ENCODE measurements around the gene NDUFAF2. TPM values are rescaled to one million over a fixed set of nuclear protein-coding genes. Genes with fewer than 3 reads are reported as not detected.

The NDUFAF2 gene
- total and polyA plus RNA-seq, 2 experiments from 2014 or later = 31.6 to 155 TPM

DNA sequence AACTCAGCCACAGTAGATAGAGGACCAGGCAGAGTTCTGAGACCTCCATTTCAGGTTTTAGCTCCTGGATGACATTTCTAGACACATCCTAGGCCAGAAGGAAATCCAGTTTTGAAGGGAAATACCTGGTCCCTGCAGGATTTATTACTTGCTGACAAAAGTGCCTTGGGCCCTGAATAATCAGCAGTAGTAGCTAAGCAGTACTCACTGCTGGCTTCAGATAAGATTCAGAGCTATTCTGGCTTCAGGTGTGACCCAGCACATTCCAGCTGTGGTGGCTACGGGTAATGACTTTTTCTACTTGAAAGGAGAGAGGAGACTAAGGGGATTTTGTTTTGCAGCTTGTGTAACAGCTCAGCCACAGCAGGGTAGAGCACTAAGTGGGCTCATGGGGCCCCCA lies 34.0 kb downstream of the NDUFAF2 start:
- Histone ChIP-seq H3K27me3 (ENCODE audit: insufficient read depth) (no peaks in the 10 kb centered on the region), H3K79me2 (replicated peaks; ENCODE audit: insufficient read depth) (peaks cover 20% of the 10 kb centered on the region), H3K4me1 (ENCODE audit: insufficient read depth) (no peaks in the 10 kb centered on the region), H3K9me2 (ENCODE audit: insufficient read depth) (0 out of 2 replicates have a peak, but pooled peaks cover 9% of the 10 kb centered on the region), H3K36me3 (ENCODE audit: insufficient read depth) (no peaks in the 10 kb centered on the region), H3K27ac (ENCODE audit: low read depth) (no peak overlapping the region), H3K4me3 (no peak overlapping the region), H2AFZ (no peak overlapping the region), H3F3A (replicated peaks; ENCODE audit: low read depth) (no peaks in the 10 kb centered on the region), H4K20me1 (replicated peaks; ENCODE audit: insufficient read depth) (no peaks in the 10 kb centered on the region), H3K4me2 (no peak overlapping the region)
- H3K27me3 Mint-ChIP-seq (ENCODE audit: insufficient read depth, low read depth, poor library complexity) = no peaks in the 10 kb centered on the region
- H3K27ac Mint-ChIP-seq = peak overlapping the region; percentile 33; the same call in 1 of the 2 replicates
- TF ChIP-seq EZH2phosphoT487 (IDR thresholded peaks at IDR 0.05; ENCODE audit: unreplicated experiment) (no peak), ZNF114 (CRISPR knock-in tag; IDR thresholded peaks at IDR 0.05) (no peak), EZH2 (IDR thresholded peaks at IDR 0.05; ENCODE audit: low read depth, unreplicated experiment) (no peak), CREB1 (CRISPR knock-in tag; IDR thresholded peaks at IDR 0.05; ENCODE audit: low read depth) (no peak), ZNF331 (CRISPR knock-in tag; IDR thresholded peaks at IDR 0.05; ENCODE audit: low read depth) (no peak), STAT1 (IDR thresholded peaks at IDR 0.05; ENCODE audit: unreplicated experiment) (no peak), REST (IDR thresholded peaks at IDR 0.05; ENCODE audit: unreplicated experiment) (no peak)
- H3K4me1 Mint-ChIP-seq = no peaks in the 10 kb centered on the region
- ATAC-seq (no peak), DNase-seq (ENCODE audit: low spot score) (no peak)
- no peak overlapping the region for H3K4me3 Mint-ChIP-seq
- H3K36me3 Mint-ChIP-seq (ENCODE audit: low read depth) = peaks cover 14% of the 10 kb centered on the region
- H3K9me3 Mint-ChIP-seq = peaks cover 27% of the 10 kb centered on the region

- Histone ChIP-seq H3K4me2 (no peak overlapping the region), H3F3A (replicated peaks; ENCODE audit: low read depth) (no peaks in the 10 kb centered on the region), H3K9me2 (ENCODE audit: insufficient read depth) (0 out of 2 replicates have a peak, but pooled peaks cover 9% of the 10 kb centered on the region), H3K4me1 (ENCODE audit: insufficient read depth) (no peaks in the 10 kb centered on the region), H3K4me3 (no peak overlapping the region), H4K20me1 (replicated peaks; ENCODE audit: insufficient read depth) (no peaks in the 10 kb centered on the region), H2AFZ (no peak overlapping the region), H3K27me3 (ENCODE audit: insufficient read depth) (no peaks in the 10 kb centered on the region), H3K27ac (ENCODE audit: low read depth) (no peak overlapping the region), H3K79me2 (replicated peaks; ENCODE audit: insufficient read depth) (peaks cover 14% of the 10 kb centered on the region), H3K36me3 (ENCODE audit: insufficient read depth) (no peaks in the 10 kb centered on the region)
- H3K9me3 Mint-ChIP-seq = peaks cover 39% of the 10 kb centered on the region
- H3K36me3 Mint-ChIP-seq (ENCODE audit: low read depth) = peaks cover 25% of the 10 kb centered on the region
- DNase-seq (ENCODE audit: low spot score) (no peak), ATAC-seq (no peak)
- H3K4me1 Mint-ChIP-seq = no peaks in the 10 kb centered on the region
- no peak overlapping the region for H3K27ac Mint-ChIP-seq
- H3K4me3 Mint-ChIP-seq = no peak overlapping the region
- H3K27me3 Mint-ChIP-seq (ENCODE audit: insufficient read depth, low read depth, poor library complexity) = no peaks in the 10 kb centered on the region
- TF ChIP-seq REST (IDR thresholded peaks at IDR 0.05; ENCODE audit: unreplicated experiment) (no peak), EZH2phosphoT487 (IDR thresholded peaks at IDR 0.05; ENCODE audit: unreplicated experiment) (no peak), EZH2 (IDR thresholded peaks at IDR 0.05; ENCODE audit: low read depth, unreplicated experiment) (no peak), ZNF331 (CRISPR knock-in tag; IDR thresholded peaks at IDR 0.05; ENCODE audit: low read depth) (no peak)
- TF ChIP-seq, protein P1, sequence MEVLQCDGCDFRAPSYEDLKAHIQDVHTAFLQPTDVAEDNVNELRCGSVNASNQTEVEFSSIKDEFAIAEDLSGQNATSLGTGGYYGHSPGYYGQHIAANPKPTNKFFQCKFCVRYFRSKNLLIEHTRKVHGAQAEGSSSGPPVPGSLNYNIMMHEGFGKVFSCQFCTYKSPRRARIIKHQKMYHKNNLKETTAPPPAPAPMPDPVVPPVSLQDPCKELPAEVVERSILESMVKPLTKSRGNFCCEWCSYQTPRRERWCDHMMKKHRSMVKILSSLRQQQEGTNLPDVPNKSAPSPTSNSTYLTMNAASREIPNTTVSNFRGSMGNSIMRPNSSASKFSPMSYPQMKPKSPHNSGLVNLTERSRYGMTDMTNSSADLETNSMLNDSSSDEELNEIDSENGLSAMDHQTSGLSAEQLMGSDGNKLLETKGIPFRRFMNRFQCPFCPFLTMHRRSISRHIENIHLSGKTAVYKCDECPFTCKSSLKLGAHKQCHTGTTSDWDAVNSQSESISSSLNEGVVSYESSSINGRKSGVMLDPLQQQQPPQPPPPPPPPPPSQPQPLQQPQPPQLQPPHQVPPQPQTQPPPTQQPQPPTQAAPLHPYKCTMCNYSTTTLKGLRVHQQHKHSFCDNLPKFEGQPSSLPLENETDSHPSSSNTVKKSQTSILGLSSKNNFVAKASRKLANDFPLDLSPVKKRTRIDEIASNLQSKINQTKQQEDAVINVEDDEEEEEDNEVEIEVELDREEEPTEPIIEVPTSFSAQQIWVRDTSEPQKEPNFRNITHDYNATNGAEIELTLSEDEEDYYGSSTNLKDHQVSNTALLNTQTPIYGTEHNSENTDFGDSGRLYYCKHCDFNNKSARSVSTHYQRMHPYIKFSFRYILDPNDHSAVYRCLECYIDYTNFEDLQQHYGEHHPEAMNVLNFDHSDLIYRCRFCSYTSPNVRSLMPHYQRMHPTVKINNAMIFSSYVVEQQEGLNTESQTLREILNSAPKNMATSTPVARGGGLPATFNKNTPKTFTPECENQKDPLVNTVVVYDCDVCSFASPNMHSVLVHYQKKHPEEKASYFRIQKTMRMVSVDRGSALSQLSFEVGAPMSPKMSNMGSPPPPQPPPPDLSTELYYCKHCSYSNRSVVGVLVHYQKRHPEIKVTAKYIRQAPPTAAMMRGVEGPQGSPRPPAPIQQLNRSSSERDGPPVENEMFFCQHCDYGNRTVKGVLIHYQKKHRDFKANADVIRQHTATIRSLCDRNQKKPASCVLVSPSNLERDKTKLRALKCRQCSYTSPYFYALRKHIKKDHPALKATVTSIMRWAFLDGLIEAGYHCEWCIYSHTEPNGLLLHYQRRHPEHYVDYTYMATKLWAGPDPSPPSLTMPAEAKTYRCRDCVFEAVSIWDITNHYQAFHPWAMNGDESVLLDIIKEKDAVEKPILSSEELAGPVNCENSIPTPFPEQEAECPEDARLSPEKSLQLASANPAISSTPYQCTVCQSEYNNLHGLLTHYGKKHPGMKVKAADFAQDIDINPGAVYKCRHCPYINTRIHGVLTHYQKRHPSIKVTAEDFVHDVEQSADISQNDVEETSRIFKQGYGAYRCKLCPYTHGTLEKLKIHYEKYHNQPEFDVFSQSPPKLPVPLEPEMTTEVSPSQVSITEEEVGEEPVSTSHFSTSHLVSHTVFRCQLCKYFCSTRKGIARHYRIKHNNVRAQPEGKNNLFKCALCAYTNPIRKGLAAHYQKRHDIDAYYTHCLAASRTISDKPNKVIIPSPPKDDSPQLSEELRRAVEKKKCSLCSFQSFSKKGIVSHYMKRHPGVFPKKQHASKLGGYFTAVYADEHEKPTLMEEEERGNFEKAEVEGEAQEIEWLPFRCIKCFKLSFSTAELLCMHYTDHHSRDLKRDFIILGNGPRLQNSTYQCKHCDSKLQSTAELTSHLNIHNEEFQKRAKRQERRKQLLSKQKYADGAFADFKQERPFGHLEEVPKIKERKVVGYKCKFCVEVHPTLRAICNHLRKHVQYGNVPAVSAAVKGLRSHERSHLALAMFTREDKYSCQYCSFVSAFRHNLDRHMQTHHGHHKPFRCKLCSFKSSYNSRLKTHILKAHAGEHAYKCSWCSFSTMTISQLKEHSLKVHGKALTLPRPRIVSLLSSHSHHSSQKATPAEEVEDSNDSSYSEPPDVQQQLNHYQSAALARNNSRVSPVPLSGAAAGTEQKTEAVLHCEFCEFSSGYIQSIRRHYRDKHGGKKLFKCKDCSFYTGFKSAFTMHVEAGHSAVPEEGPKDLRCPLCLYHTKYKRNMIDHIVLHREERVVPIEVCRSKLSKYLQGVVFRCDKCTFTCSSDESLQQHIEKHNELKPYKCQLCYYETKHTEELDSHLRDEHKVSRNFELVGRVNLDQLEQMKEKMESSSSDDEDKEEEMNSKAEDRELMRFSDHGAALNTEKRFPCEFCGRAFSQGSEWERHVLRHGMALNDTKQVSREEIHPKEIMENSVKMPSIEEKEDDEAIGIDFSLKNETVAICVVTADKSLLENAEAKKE (CRISPR knock-in tag; IDR thresholded peaks at IDR 0.05) = no peak
Observed at GRCh38 chr5:60980511-60980910, 35.5 kb downstream of the NDUFAF2 start.

Data from GM23338 (cell line).